K562 (cell line): ENCODE measurements around the gene LDB2.

Source experiments
- CEBPB ChIP-seq: fragments of 450-650 bp; IDR thresholded peaks from 2 replicates; pipeline ENCODE4 v1.6.1; 2016; ENCODE audit warnings: missing genetic modification characterization, missing compliant biosample characterization
- CHD2 ChIP-seq: IDR thresholded peaks from 2 replicates; pipeline ENCODE4 v1.6.1; 2011; ENCODE audit warnings: low read depth, low read length
- MTF1 ChIP-seq: fragments of 250-450 bp; sonication (Bioruptor Pico); IDR thresholded peaks from 2 replicates; pipeline ENCODE4 v1.9.0; 2021; ENCODE audit warnings: moderate library complexity, mild to moderate bottlenecking, inconsistent platforms, borderline replicate concordance
- NR2C1 ChIP-seq, 2 experiments: fragments of 450-650 bp; IDR thresholded peaks; 2 replicates each; pipeline ENCODE4 v1.6.1; 2017; ENCODE audit warnings: mild to moderate bottlenecking in 2 of 2, antibody characterized with exemption in 1 of 2, inconsistent platforms in 1 of 2, missing compliant biosample characterization in 1 of 2, missing genetic modification characterization in 1 of 2
- POLR2A ChIP-seq: fragments of 450-650 bp; conservative IDR thresholded peaks from 2 replicates; pipeline ENCODE4 v1.6.1; 2016
- SRF ChIP-seq, 2 experiments: fragments of 250-450, 450-650 bp in 1 of 2; sonication (Bioruptor Pico) in 1 of 2; sonication (generic) in 1 of 2; formaldehyde crosslinking; IDR thresholded peaks; 2 replicates each; pipeline versions ENCODE4 v1.5.0 to v1.5.1; 2020 to 2022; ENCODE audit warnings: mild to moderate bottlenecking in 1 of 2, missing genetic modification reagents in 1 of 2
- STAG1 ChIP-seq: sonication (generic); formaldehyde crosslinking; IDR thresholded peaks from 2 replicates; pipeline ENCODE4 v1.5.0; 2020; ENCODE audit warnings: missing genetic modification reagents, borderline replicate concordance
- ZNF408 ChIP-seq: fragments of 250-450 bp; sonication (Bioruptor Pico); IDR thresholded peaks from 2 replicates; pipeline ENCODE4 v1.4.0; 2020; ENCODE audit warnings: low read depth, mild to moderate bottlenecking, moderate library complexity
- ZNF561 ChIP-seq: fragments of 450-650 bp; formaldehyde crosslinking; conservative IDR thresholded peaks from 2 replicates; pipeline ENCODE4 v1.4.0; 2020; ENCODE audit warnings: mild to moderate bottlenecking, moderate library complexity
- TF ChIP-seq, protein P1 (sequence below): fragments of 150-350 bp; IDR thresholded peaks from 2 replicates; pipeline ENCODE4 v1.6.1; 2014; ENCODE audit warnings: low read depth, mild to moderate bottlenecking, low read length, borderline replicate concordance

DNA sequence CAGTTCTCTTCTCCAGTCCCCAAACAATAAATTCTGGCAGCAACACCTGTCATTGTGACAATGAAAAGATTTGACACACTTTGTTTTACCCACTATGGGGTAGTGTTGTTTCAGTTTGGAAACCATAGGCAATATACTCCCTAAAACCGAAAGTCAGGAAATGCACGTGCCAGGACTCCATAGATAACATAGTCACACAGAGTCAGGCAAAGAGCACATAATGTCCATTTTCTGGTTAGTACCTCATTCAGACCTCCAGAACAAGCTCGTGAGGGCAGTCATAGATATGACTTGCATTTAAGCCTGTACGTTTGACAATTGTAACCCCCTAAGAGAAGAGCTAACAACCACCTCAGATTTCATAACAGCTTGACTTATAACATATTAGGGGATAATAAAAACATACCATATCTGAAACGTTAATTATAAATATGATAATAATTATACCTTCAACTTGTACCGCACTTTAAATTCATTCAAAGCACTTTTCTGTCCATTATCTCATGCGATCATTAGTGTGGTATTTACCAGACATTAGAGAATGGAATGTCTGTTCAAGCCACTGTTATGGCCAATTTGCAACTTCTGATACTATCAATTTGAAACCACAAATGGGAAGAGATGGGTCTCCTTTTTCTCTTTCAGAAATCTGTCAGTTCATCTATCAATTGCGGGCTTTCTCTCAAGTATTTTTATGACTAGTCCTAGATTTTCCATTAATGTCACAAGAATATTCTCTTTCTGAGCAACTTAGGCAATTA, 147.4 kb downstream of the LDB2 start:
- no peak for TF ChIP-seq POLR2A
- no peak for TF ChIP-seq CEBPB (tag)
- no peak for TF ChIP-seq MTF1
- TF ChIP-seq ZNF408: no peak
- TF ChIP-seq NR2C1 (IDR thresholded peaks at IDR 0.05): no peak
- TF ChIP-seq NR2C1 (tag; IDR thresholded peaks at IDR 0.05): no peak
- TF ChIP-seq STAG1 (CRISPR knock-in tag): no peak
- TF ChIP-seq SRF (CRISPR knock-in tag; IDR thresholded peaks at IDR 0.05): no peak
- TF ChIP-seq CHD2: no peak
- no peak for TF ChIP-seq ZNF561 (CRISPR knock-in tag)
- TF ChIP-seq, protein P1, sequence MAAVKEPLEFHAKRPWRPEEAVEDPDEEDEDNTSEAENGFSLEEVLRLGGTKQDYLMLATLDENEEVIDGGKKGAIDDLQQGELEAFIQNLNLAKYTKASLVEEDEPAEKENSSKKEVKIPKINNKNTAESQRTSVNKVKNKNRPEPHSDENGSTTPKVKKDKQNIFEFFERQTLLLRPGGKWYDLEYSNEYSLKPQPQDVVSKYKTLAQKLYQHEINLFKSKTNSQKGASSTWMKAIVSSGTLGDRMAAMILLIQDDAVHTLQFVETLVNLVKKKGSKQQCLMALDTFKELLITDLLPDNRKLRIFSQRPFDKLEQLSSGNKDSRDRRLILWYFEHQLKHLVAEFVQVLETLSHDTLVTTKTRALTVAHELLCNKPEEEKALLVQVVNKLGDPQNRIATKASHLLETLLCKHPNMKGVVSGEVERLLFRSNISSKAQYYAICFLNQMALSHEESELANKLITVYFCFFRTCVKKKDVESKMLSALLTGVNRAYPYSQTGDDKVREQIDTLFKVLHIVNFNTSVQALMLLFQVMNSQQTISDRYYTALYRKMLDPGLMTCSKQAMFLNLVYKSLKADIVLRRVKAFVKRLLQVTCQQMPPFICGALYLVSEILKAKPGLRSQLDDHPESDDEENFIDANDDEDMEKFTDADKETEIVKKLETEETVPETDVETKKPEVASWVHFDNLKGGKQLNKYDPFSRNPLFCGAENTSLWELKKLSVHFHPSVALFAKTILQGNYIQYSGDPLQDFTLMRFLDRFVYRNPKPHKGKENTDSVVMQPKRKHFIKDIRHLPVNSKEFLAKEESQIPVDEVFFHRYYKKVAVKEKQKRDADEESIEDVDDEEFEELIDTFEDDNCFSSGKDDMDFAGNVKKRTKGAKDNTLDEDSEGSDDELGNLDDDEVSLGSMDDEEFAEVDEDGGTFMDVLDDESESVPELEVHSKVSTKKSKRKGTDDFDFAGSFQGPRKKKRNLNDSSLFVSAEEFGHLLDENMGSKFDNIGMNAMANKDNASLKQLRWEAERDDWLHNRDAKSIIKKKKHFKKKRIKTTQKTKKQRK: no peak
